Hypothalamus (tissue), 51 donors: ENCODE measurements around the gene AFAP1L1.

Experiments used
- DNase-seq, 51 donors: peaks; one replicate each; lab custom pipeline; 2025; lab: John Stamatoyannopoulos, UW

The AFAP1L1 gene

DNA sequence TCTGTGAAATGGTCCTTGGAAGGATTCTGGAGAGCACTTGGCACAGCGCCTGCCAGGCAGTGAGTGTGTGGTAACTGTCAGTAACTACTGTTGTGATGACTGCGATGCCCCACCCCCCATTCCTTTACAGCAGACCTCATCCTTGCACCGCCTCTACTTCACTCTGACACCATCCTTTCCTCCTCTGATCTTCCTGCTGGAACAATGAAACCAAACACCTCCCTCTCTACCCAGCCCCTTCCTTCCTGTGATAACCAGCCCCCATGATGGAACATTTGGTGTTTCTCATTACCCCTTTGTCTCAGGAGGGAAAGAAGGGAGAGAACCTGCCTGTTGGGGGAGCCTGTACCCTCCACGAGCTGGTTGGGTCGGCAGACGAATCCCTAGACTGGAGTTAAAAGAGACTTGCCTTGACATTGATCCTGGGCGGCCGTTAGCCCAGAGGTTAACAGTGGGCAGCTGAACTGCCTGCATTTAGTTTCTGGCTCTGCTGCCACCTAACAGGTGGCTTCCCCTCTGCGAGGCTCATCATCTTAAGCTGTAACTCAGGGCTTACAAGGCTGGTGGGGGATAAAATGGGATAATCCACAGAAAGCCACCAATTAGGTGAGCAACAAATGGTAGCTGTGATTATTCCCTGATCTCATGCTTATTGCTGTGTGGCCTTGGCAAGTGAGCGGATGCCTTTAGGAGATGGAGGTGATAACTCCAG lies 39.4 kb downstream of the AFAP1L1 start:
- DNase-seq = no peak

DNA sequence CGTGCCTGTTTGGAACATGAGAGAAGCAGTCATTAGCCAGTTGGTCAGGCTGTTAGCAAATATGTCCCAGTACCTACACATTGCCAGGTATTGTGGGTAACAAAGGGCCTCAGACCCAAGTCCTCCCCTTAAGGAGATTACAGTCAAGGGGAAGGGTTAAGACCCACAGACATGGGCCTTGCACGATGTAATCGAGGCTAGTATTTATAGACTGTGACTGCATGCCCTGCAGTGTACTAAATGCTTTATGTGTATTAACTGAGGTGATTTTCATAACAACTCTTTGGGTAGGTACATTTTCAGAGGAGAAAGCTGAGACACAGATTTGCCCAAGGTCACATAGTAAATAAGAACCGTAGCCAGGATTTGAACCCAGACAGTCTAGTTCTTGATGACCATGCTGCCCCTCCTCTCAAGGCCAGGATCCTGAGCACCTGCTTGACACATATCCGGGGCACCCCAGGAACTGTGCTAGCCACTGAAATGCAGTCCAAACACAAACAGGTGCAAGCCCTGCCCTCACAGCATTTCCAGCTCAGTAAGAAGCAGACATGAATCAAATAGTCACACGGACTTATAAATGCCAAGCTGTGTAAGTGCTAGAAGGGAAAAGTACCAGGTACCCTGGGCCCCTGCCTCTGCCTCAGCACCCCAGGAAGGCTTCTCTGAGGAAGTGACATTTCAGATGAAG lies 41.6 kb downstream of the AFAP1L1 start:
- no peak for DNase-seq

DNA sequence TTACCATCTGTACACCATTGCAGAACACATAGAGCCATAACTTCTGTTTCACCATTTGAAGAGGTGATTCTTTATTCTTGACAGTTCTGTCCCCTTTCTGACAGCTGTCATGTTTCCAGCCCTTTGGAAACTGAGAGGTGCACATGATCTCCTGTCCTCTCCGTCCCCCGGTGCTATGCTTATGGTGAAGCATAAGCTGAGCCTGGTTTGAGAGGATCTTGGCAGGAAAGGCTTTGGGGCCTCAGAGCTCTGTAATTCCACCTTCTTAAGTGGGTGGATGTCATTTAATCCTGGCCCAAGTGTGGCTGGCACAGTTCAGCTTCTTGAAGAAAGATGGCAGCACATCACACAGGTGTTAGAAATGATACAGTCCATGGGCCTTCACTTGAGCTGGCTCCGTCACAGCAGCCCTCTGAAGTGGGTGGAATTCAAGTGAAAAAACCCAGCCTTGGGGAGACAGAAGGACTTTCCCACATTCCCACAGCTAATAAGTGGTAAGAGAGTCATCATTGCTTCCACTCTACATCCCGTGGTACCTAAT lies 43.0 kb downstream of the AFAP1L1 start:
- no peak for DNase-seq

DNA sequence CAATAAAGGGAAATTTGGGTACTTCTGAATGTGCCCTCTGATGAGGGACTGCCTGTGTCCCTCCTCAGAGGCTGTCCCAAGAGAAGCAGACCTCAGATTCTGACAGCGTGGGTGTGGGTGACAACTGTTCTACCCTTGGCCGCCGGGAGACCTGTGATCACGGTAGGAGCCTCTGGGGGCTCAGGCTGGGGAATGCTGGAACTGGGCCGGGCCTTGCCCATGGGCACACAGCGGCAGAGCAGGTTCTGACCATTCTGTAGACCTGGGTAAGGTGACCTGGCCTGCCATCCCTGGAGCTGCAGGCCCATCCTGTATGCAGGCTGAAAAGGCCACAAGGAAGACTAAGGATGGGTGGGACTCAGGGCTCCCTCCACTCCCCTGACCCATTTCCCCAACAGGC lies 44.1 kb downstream of the AFAP1L1 start:
- no peak for DNase-seq

DNA sequence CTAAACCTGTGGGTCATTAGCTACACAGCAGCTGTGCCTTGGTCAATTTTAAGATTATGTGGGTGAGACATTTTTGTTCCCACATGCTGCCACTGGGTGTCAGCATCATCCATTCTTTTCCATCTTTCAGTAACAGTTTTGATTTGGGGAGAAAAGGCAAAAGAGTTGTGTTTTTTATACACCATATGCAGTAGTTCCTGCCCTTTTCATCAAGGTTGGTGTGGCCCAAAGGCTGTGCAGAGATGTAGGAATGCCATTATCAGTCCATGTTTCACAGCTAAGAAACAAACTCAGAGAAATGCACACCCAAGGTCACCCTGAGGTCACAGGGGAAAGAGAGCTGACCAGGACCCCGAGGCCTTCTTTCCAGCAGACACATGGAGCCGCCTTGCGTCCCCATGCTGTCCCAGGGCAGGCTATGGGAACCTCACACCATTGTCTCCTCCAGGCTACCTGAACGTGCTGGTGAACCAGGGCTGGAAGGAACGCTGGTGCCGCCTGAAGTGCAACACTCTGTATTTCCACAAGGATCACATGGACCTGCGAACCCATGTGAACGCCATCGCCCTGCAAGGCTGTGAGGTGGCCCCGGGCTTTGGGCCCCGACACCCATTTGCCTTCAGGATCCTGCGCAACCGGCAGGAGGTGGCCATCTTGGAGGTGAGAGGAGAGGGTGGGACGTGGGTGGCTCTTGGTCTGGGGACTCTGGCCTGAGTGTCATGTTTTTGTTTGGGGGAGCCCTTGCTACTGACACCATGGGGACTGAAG lies 45.8 kb downstream of the AFAP1L1 start:
- DNase-seq = peak in 16 of 51 donors; percentile 1 to 49 (median 10)

DNA sequence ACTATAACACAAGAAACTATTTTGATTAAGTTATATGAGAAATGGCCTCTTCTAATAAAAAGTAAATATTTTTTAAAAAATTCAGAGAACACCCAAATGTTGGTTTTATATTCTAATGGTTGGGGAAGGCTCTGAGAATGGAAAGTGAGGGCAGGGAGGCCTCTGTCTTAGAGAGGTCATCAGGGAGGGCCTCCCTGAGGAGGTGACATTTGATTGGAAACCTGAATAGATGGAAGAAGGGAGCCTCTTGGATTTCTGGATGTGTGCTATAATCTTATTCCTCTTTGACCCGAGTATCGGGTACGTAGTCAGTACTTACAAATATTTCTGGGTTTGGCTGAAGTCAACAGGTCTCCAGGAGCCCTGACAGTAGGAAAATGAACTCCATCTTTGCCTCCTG lies 47.5 kb downstream of the AFAP1L1 start:
- DNase-seq = no peak

DNA sequence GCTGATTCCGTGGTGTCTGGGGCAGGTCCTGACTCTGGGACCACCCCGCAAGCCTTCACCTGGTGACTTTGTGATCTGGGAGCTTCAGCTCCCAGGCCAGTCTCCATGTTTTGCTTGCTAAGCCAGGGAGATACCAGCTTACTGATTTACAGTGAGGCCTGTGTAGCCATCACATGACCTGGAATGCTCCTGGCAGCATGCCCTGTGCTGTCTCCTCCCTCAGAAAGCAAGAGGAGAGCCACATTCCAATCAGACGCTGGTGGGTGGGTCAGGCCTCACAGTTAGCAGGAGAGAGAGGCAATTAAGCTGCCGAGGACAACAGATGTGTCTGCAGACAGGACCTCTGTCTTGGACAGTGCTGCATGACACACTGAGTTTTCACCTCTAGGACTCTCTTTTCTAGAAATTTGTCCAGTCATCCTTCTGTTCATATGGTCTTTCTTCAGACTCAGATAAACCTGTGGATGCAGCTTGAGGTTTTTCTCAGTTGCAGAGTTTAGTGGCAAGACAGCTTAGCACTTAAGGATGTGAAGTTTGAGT lies 49.2 kb downstream of the AFAP1L1 start:
- peak in 33 of 51 donors; percentile 3 to 66 (median 25) for DNase-seq

DNA sequence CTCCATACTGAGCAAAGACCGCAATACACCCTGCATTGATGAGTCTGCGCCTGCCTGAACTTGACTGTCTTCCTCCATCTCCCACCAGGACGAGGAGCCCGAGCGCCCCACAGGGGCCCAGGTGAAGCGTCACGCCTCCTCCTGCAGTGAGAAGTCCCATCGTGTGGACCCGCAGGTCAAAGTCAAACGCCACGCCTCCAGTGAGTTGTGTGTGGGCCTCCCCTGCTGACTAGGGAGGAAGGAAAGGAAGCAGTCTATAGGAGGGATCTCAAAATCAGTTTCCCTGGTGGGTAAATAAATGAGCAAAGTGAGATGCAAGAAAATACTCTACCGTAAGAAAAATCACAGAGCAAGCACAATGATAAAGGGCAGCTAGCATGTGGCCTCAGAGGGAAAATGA lies 50.9 kb downstream of the AFAP1L1 start:
- no peak for DNase-seq

DNA sequence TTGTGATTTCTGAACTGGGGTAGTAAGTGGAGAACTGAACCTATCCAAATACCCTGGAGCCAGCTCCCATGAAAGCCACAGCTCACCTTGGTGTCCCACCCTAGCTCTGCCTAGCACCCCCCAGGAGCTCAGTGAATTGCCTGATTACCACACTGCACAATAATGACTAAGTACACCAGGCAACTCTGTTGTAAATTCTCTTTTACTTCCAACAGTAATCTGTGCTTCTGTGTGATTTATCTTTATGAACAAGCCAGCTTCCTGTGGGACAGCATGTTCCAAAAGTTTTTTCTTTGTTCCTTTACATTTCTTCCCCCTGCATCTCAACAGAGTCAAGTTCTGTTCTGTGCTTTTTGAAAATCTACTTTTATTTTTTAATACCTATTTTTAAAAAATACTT lies 51.6 kb downstream of the AFAP1L1 start:
- DNase-seq = no peak

DNA sequence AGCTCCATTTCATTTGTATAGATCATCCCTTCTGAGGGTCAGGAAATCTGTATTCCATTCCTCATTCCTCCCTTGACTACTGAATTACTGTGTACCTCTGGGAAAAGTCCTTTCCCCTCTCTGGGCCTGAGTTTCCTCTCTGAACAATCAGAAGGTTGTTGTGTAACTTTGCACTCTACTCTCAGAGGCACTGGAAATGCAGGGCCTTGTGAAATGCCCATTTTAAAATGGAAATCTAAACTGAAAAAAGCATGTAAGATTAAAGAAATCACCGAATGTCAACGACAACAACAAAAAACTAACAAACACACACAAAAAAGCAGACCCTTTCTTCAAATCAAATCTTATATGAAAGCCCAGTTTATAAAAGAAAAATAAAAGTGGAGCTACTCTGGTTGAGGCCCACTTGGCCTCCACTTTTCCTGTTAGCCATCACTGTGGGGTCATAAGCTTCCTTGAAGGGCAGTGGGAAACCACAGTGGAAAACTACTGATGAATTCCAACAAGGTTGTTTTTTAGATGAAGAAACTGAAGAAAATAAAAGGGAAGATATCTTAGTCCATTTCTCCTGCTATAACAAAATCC lies 52.1 kb downstream of the AFAP1L1 start:
- DNase-seq = no peak

DNA sequence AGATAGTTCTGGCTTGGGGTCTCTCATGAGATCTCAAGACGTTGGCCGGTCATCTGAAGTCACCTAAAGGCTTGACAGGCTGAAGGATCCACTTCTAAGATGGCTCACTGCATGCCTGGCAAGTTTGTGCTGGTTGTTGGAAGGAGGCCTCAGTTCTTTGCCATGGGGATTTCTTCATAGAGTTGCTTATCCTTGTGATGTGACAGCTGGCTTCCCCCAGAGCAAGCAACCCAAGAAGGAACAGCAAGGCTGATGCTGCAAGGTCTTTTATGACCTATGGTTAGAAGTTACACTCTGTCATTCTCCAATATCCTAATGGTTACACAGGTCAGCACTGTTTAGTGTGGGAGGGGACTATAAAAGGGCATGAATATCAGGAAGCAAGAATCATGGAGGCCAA lies 53.0 kb downstream of the AFAP1L1 start:
- DNase-seq = no peak

DNA sequence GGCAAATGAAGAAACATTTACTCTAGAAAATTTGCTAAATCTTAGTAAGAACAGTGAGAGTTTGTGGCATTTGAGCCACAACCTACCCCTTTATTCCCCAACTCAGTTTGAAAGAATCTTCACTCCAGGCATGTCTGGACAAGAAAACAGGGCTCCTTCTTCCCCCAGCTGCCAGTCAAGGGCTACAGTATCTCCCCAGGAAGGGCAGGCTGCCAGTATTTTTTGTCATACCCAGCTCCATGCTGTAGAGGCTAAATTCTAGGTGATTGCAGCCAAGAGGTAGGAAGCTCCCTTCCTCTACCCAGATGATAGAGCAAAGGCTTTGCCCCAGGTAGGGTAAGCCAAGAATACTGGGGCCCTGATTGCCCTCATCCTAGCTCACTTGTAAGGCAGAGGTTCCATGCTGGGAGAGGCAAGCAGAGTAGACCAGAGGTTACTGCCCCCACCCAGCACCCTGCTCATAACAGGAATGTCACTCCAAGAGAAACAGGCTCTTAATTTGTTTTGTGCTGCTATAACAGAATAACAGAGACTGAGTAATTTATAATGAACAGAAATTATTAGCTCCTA lies 53.6 kb downstream of the AFAP1L1 start:
- DNase-seq = no peak

DNA sequence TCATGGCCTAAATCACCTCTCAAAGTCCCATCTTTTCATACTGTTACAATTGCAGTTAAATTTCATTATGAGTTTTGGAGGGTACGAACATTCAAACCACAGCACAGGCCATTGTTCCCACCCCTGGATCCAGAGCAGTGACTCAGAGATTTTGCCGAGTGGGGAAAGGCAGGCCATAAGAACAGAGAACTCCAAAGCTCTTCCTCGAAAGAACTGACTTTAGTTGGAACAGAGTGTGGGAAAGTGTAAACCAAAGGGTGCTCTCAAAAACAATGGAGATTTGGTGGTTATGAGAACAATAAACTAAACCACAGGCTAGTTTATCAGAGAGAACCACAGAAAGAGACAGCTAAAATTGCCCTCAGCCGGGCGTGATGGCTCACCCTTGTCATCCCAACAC lies 54.2 kb downstream of the AFAP1L1 start:
- DNase-seq = no peak

DNA sequence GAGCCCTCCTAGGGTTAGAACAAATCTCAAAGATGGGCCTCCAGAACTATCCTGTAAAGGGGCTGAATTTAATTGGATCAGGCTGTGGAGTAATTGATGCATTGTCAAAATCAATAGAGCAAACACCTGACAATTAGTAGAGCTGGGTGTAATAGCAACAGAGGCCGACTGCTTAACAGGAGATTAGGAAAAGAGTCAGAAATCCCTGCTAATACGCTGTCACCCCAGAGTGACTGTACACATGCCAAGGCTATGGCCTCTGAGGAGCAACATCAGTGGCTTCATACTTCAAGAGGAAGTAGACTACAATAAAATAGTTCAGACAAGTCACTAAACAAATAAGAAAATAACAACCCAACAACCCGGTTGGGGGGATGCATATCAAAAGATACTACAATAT lies 55.0 kb downstream of the AFAP1L1 start:
- DNase-seq = no peak

DNA sequence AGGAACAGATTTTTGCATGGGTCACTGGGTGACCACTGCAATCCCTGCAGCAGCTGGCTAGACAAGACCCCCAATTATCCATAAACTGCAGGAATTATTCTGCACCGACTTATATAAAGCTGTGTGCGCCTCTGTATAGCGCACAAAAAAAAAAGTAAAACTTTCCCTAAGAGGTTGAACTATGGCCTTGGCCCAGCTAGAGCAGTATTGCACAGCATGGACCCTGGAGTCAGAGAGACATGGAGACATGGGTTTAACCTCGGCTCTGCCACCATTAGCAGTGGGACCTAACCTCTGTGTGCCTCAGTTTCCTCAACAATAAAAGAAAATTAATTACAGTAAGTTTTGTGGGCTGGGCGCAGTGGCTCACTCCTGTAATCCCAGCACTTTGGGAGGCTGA lies 56.5 kb downstream of the AFAP1L1 start:
- no peak for DNase-seq

DNA sequence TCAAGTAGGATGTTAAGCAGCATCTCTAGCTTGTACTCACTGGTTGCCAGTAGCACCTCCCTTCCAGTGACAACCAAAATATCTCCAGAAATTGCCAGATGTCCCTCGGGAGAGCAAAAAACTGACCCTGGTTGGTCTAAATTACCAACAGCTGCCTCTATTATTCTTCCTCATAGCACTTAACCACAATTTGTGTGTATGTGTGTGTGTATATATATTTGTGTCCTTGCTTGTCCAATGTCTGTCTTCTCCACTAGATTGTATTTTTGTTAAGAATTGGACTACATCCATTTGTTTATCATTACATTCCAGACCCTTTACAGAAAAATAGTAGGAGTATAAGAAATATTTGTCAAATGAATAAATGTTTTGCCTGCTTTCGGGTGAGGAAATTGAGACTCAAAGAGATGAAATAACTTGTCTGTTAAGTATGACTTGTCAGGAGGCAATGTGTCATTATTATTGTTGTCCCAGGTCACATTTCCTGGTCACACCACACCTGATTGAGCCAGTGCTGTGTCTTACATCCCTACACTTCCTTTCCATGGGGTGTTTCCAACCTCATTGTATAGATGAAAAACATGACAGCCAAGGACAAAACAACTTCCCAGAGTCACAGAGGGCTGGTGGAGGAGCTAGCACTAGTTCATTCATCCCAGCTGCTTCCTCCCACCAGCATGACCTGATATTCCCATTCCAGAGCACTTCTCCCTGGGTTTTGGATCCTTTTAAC lies 62.2 kb downstream of the AFAP1L1 start:
- DNase-seq = no peak

DNA sequence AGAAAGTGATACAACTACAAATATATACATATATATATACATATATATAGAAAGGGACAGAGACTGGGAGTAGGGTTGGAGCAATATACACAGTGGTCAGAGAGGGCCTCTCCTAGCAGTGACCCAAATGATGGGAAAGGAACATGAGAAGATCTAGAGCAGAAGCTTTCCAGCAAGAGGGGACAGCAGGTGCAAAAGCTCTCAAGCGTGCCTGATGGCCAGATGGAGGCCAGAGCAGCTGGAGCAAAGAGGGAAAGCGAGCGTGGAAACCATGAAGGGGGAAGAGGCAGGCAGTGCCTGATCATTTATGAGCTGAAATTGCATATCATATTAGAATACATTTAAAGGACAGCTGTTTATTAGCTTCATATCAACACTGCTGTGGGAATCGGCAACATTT lies 66.1 kb downstream of the AFAP1L1 start:
- DNase-seq = no peak

DNA sequence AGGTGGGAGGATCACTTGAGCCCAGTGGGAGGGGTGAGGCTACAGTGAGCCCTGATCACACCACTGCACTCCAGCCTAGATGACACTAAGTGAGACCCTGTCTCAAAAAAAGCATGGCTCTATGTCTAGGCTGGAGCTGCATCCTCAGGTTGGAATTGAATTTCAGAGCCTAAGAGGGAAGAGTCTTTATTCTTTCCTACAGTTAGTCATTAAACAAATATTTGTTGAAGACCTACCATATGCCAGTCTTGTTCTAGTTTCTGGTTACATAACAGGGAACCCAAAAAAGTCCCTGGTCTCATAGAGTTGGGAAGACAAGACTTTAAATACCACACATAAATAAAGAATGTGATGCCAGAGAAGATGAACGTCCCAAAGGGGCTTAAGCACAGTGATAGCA lies 66.7 kb downstream of the AFAP1L1 start:
- no peak for DNase-seq

DNA sequence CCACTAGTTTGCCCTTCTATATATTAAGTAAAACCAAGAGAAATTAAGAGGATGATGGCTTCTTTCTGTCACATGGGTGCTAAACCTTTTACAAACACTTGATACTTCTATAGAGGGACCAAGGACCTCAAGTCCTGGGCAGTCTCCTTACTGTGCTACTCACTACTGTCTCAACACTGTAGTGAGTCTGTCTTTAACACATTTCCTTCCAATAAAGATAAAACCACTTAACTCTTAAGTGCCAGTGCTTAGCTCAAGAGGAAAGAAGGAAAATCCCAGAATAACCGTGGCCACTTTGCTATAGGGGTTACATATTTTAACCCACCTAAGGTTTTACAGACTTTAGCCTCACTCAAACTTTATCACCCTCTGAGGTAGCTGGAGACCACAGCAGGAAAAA lies 69.3 kb downstream of the AFAP1L1 start:
- no peak for DNase-seq

DNA sequence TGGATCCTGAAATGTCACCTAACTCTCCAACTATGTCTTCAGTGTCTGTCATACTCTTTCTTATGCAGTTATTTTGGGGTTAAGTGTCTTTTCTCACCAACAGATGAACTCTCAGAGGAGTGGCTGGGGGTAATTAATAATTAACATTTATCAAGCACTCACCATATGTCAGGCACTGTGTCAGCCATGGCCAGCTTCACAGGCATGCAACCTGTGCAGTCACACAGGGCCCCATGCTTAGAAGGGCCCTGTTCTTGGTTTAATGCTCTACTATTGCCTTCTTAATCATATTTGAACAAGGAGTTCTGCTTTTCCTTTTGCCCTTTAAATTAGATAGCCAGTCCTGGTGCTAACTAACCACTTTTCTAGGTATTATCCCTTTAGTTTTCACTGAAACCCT lies 70.2 kb downstream of the AFAP1L1 start:
- no peak for DNase-seq
